Calu3 (cell line): ENCODE measurements around the gene MAN1B1. TPM values are rescaled to one million over a fixed set of nuclear protein-coding genes. Genes with fewer than 3 reads are reported as not detected.
A peak's percentile ranks its signal among the peaks of the same experiment; 100 is the strongest.

Experiments
- BruUV-seq: library from RNA; stranded (reverse); fragments of 400-500 nt; replicated peaks from 2 replicates; lab custom pipeline; 2021; lab: Mats Ljungman, UMichigan
- CTCF ChIA-PET: fragments of 300-600 bp; sonication (Branson Sonifier 250); formaldehyde crosslinking; loops from one replicate; lab custom pipeline; 2022; ENCODE audit warnings: antibody characterized with exemption; lab: Charles Lee
- DNase-seq: peaks from one replicate; pipeline ENCODE4 v3.0.0; 2022
- H3K27ac Mint-ChIP-seq: one replicate; pipeline ENCODE4 v1.8.0; 2022; ENCODE audit warnings: mixed read lengths; ENCODE audit not compliant: unreplicated experiment
- H3K27me3 Mint-ChIP-seq: one replicate; pipeline ENCODE4 v1.8.0; 2022; ENCODE audit warnings: mixed read lengths; ENCODE audit not compliant: unreplicated experiment
- H3K36me3 Mint-ChIP-seq: one replicate; pipeline ENCODE4 v1.8.0; 2022; ENCODE audit warnings: mild to moderate bottlenecking, moderate library complexity, mixed read lengths; ENCODE audit not compliant: insufficient read depth, unreplicated experiment
- H3K4me1 Mint-ChIP-seq: one replicate; pipeline ENCODE4 v1.8.0; 2022; ENCODE audit warnings: mild to moderate bottlenecking, low read depth, mixed read lengths; ENCODE audit not compliant: unreplicated experiment
- H3K4me3 Mint-ChIP-seq: one replicate; pipeline ENCODE4 v1.8.0; 2022; ENCODE audit warnings: mild to moderate bottlenecking, low read depth, moderate library complexity, mixed read lengths; ENCODE audit not compliant: unreplicated experiment
- H3K9me3 Mint-ChIP-seq: one replicate; pipeline ENCODE4 v1.8.0; 2022; ENCODE audit warnings: low read depth, mixed read lengths; ENCODE audit not compliant: unreplicated experiment
- CTCF ChIP-seq: fragments of 200-600 bp; IDR thresholded peaks from one replicate; pipeline ENCODE4 v1.8.0; 2022; ENCODE audit warnings: antibody characterized with exemption; ENCODE audit not compliant: unreplicated experiment
- intact Hi-C: fragments of 100-400 bp; cut with micrococcal nuclease; formaldehyde crosslinking; loops from one replicate; pipeline ENCODE4 v1.10.0; 2022; ENCODE audit not compliant: unreplicated experiment
- total RNA-seq: library from RNA; stranded (reverse); gene quantifications from 2 replicates; pipeline ENCODE4 v1.2.3, GENCODE V29; 2022

Gene MAN1B1
- total RNA-seq, 1 experiment from 2014 or later, result 61.4 TPM

GRCh38 chr9:137044037-137044436 is 42.7 kb upstream of the MAN1B1 start:
- no peaks in the 10 kb centered on the region for H3K4me1 Mint-ChIP-seq
- CTCF ChIA-PET, result no interaction called here
- no peak for DNase-seq
- H3K9me3 Mint-ChIP-seq, result no peaks in the 10 kb centered on the region
- intact Hi-C loops, result no loop called here
- no peak for TF ChIP-seq CTCF
- H3K27ac Mint-ChIP-seq, result no peak overlapping the region
- H3K36me3 Mint-ChIP-seq, result peaks cover 28% of the 10 kb centered on the region
- H3K4me3 Mint-ChIP-seq, result no peak overlapping the region
- no peaks in the 10 kb centered on the region for H3K27me3 Mint-ChIP-seq
- no TSS peak for BruUV-seq

GRCh38 chr9:137044502-137045177 is 42.1 kb upstream of the MAN1B1 start:
- intact Hi-C loops, result no loop called here
- BruUV-seq, result TSS peak; percentile 37
- peaks cover 24% of the 10 kb centered on the region for H3K36me3 Mint-ChIP-seq
- DNase-seq, result no peak
- CTCF ChIA-PET, result no interaction called here
- no peaks in the 10 kb centered on the region for H3K4me1 Mint-ChIP-seq
- no peaks in the 10 kb centered on the region for H3K9me3 Mint-ChIP-seq
- H3K27ac Mint-ChIP-seq, result no peak overlapping the region
- H3K27me3 Mint-ChIP-seq, result no peaks in the 10 kb centered on the region
- H3K4me3 Mint-ChIP-seq, result peak overlapping the region; percentile 73
- TF ChIP-seq CTCF, result no peak

DNA sequence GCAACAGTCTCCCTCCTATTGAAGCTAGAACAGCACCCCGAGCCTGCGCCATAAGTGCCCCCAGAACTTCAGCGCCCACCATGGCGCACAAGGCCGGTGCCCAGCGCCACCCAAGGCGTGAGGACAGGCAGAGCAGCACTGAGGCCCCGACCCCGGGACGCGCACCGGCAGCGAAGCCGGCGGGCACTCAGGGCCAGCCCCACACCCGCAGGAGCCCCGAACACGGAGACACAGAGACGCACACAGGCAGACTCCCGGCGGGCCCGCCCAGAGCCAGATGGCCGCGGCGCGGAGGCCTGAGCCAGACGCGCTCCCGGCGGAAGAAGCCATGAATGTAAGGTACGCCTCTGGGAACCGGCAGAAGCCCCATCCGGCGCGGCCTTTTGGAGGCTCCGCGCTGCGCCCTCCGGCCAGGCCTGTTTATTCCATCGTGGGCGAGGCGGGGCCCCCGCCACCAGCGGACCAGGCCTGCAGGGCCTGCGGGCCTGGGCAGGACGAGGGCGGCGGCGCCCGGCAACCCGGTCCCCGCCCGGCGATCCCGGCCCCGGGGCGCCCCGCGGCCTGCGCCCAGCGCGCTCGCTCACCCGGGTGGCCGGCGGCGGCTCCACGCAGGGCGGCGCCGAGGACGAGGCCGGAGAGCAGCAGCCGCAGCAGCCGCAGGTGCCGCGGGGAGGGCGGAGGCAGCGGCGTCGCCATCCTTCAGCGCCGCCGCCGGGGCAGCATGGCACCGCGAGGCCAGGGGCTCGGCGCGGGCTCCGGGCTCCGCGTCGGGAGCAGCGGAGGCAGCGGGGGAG is 41.3 kb upstream of the MAN1B1 start:
- peaks cover 24% of the 10 kb centered on the region for H3K36me3 Mint-ChIP-seq
- intact Hi-C loops, result no loop called here

More for the DNA sequence above, 41.3 kb upstream of the MAN1B1 start:
- Mint-ChIP-seq H3K4me1 (no peaks in the 10 kb centered on the region), H3K4me3 (peak overlapping the region; percentile 73), H3K27me3 (no peaks in the 10 kb centered on the region), H3K27ac (no peak overlapping the region), H3K9me3 (no peaks in the 10 kb centered on the region)
- no peak for TF ChIP-seq CTCF
- no peak for DNase-seq
- BruUV-seq, result no TSS peak
- CTCF ChIA-PET, result interaction anchor here (1.2 to 1.9 kb wide), 2 partner anchors 10 to 22 kb away, joined by 10 to 27 read pairs; no protein-coding TSS in a partner anchor
